Midbrain (tissue), 1 donor: ENCODE results near the gene SNORC.
"Not testable (repeated sequence)": the region's sequence is repeated elsewhere in the genome, so short reads cannot be mapped to it uniquely, and the experiment has no call there.

Experiments used
- DNase-seq: peaks from one replicate; lab custom pipeline; 2025; lab: John Stamatoyannopoulos, UW

SNORC gene

GRCh38 chr2:232896720-232897597 is 26.9 kb downstream of the SNORC start:
- DNase-seq, result no peak

- no peak for DNase-seq
These were observed 27.7 kb downstream of the SNORC start for GRCh38 chr2:232897598-232898408.

GRCh38 chr2:232898592-232899543 is 28.8 kb downstream of the SNORC start:
- DNase-seq, result no peak

- no peak for DNase-seq
These were observed 31.0 kb downstream of the SNORC start for GRCh38 chr2:232900811-232901735.

- no peak for DNase-seq
These were observed 31.9 kb downstream of the SNORC start for GRCh38 chr2:232901736-232902578.

GRCh38 chr2:232903989-232904388 is 33.9 kb downstream of the SNORC start:
- DNase-seq, result no peak

GRCh38 chr2:232906867-232907717 is 37.0 kb downstream of the SNORC start:
- not testable (repeated sequence) for DNase-seq

- DNase-seq, result not testable (repeated sequence)
These were observed 37.6 kb downstream of the SNORC start for GRCh38 chr2:232907718-232908085.

GRCh38 chr2:232908695-232909094 is 38.6 kb downstream of the SNORC start:
- DNase-seq, result no peak

GRCh38 chr2:232910376-232910775 is 40.3 kb downstream of the SNORC start:
- no peak for DNase-seq

- no peak for DNase-seq
These were observed 41.7 kb downstream of the SNORC start for GRCh38 chr2:232911712-232912277.

- DNase-seq, result no peak
These were observed 43.8 kb downstream of the SNORC start for GRCh38 chr2:232913903-232914302.

- no peak for DNase-seq
These were observed 49.1 kb downstream of the SNORC start for GRCh38 chr2:232919141-232919540.

- DNase-seq, result no peak
These were observed 50.0 kb downstream of the SNORC start for GRCh38 chr2:232920055-232920454.

GRCh38 chr2:232920760-232921159 is 50.7 kb downstream of the SNORC start:
- DNase-seq, result no peak

- DNase-seq, result no peak
These were observed 54.4 kb downstream of the SNORC start for GRCh38 chr2:232924433-232924832.

- DNase-seq, result no peak
These were observed 55.2 kb downstream of the SNORC start for GRCh38 chr2:232925153-232925820.

GRCh38 chr2:232925821-232926156 is 55.7 kb downstream of the SNORC start:
- no peak for DNase-seq
